IPS-15b (cell line): ENCODE results near the gene CACNA1B.
"Not testable (repeated sequence)": the region's sequence is repeated elsewhere in the genome, so short reads cannot be mapped to it uniquely, and the experiment has no call there.

ENCODE experiments used
- H3K27me3 ChIP-seq: one replicate; pipeline ENCODE4 v1.6.1; 2013; ENCODE audit warnings: low read length; ENCODE audit not compliant: control insufficient read depth, insufficient read depth
- H3K36me3 ChIP-seq: one replicate; pipeline ENCODE4 v1.6.1; 2013; ENCODE audit warnings: low read length; ENCODE audit not compliant: control insufficient read depth, insufficient read depth
- H3K4me1 ChIP-seq: one replicate; pipeline ENCODE4 v1.6.1; 2013; ENCODE audit warnings: mild to moderate bottlenecking, low read length; ENCODE audit not compliant: control insufficient read depth, insufficient read depth
- H3K4me3 ChIP-seq: one replicate; pipeline ENCODE4 v1.5.1; 2013; ENCODE audit warnings: low read depth, low read length
- H3K9ac ChIP-seq: one replicate; pipeline ENCODE4 v1.6.1; 2013; ENCODE audit warnings: low read depth, mild to moderate bottlenecking, low read length
- H3K9me3 ChIP-seq: one replicate; pipeline ENCODE4 v1.6.1; 2013; ENCODE audit warnings: mild to moderate bottlenecking, low read length; ENCODE audit not compliant: control insufficient read depth, insufficient read depth

CACNA1B gene

GRCh38 chr9:138140980-138141379 is 263.4 kb downstream of the CACNA1B start:
- H3K36me3 ChIP-seq, H3K9me3 ChIP-seq, H3K27me3 ChIP-seq, H3K9ac ChIP-seq, H3K4me3 ChIP-seq, H3K4me1 ChIP-seq: not testable (repeated sequence)

GRCh38 chr9:138142528-138143244 is 265.1 kb downstream of the CACNA1B start:
- not testable (repeated sequence) for H3K36me3 ChIP-seq, H3K4me1 ChIP-seq, H3K9me3 ChIP-seq, H3K9ac ChIP-seq, H3K27me3 ChIP-seq, H3K4me3 ChIP-seq

DNA sequence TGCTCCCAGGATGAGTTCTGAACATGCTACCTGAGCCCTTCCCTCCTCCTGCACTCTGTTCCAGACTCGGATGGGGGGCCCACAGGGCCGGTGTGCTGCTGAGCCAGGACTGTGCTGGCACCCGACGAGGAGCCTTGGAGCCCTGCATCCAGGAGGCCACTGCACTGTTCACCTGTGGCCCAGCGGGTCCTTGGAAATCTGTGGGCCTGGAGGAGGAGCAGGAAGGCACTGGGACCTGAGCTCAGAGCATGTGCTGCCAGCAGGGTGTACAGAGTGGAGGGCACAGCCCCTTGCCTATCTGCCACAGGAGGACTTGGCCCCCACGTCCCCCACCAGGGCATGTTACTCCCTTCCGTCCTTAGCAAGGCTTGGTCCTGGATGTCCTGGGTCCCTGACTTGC is 265.9 kb downstream of the CACNA1B start:
- not testable (repeated sequence) for H3K4me1 ChIP-seq

DNA sequence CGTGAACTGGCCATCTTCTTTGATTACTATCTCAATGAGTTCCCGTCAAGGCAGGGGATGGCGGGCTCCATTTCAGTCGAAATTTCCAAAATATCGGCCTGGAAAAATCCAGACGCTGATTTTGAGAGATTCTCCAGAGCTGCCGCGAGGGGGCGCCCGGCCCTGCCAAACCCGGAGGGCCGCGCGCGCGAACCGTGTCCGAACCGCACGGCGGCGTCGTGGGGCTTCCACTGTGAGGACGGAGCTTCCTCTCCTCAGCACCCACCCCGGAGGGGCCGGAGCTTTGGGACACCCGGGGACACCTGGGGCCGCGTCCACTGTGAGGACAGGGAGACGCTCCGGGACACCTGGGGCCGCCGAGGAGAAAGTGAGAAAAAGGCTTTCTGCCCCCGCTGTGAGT is 270.0 kb downstream of the CACNA1B start:
- not testable (repeated sequence) for H3K4me3 ChIP-seq, H3K9ac ChIP-seq, H3K27me3 ChIP-seq, H3K4me1 ChIP-seq, H3K36me3 ChIP-seq, H3K9me3 ChIP-seq

More for the DNA sequence above, 265.9 kb downstream of the CACNA1B start:
- not testable (repeated sequence) for H3K9ac ChIP-seq, H3K9me3 ChIP-seq, H3K27me3 ChIP-seq, H3K36me3 ChIP-seq, H3K4me3 ChIP-seq

- not testable (repeated sequence) for H3K27me3 ChIP-seq, H3K36me3 ChIP-seq, H3K9me3 ChIP-seq, H3K4me1 ChIP-seq
- Histone ChIP-seq H3K4me3 (peak overlapping the region; percentile 32), H3K9ac (peak overlapping the region; percentile 24)
Measured at GRCh38 chr9:138149672-138150656, 272.4 kb downstream of the CACNA1B start.

- H3K27me3 ChIP-seq, H3K4me1 ChIP-seq, H3K4me3 ChIP-seq, H3K36me3 ChIP-seq, H3K9ac ChIP-seq, H3K9me3 ChIP-seq: not testable (repeated sequence)
Measured at GRCh38 chr9:138155788-138156187, 278.2 kb downstream of the CACNA1B start.

DNA sequence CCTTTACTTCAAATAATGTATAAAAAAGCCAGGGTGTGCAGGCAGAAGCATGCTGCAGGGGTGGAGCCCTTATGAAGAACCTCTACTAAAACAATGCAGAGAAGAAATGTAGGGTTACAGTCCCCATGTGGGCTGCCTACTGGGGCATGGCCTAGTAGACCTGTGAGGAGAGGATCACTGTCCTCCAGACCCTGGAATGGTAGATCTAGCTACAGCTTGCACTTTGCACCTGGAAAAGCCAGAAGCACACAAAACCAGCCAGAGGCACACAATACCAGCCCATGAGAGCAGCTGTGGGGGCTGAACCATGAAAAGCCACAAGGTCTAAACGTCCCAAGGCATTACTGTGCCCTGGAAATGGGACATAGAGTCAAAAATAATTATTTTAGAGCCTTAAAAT is 289.2 kb downstream of the CACNA1B start:
- H3K36me3 ChIP-seq, H3K9ac ChIP-seq, H3K4me3 ChIP-seq, H3K4me1 ChIP-seq, H3K27me3 ChIP-seq, H3K9me3 ChIP-seq: not testable (repeated sequence)
